GM12872 (cell line): ENCODE results near the gene ZNF331.

Source experiments
- CTCF ChIP-seq: IDR thresholded peaks from 3 replicates; pipeline ENCODE4 v1.5.1; 2011; ENCODE audit warnings: low read depth, mild to moderate bottlenecking, low read length, moderate library complexity; ENCODE audit not compliant: insufficient read depth

ZNF331 gene

GRCh38 chr19:53537121-53537520 lies 824 bp upstream of the ZNF331 start:
- TF ChIP-seq CTCF = no peak

GRCh38 chr19:53538378-53539109 lies 599 bp downstream of the ZNF331 start:
- no peak for TF ChIP-seq CTCF

- TF ChIP-seq CTCF = no peak
These were observed 2.1 kb downstream of the ZNF331 start for GRCh38 chr19:53540091-53540490.

- TF ChIP-seq CTCF = no peak
These were observed 4.0 kb downstream of the ZNF331 start for GRCh38 chr19:53541971-53542370.

GRCh38 chr19:53545271-53546065 lies 7.5 kb downstream of the ZNF331 start:
- no peak for TF ChIP-seq CTCF

- TF ChIP-seq CTCF = no peak
These were observed 9.0 kb downstream of the ZNF331 start for GRCh38 chr19:53546758-53547513.

- no peak for TF ChIP-seq CTCF
These were observed 11.4 kb downstream of the ZNF331 start for GRCh38 chr19:53549340-53549739.
